Activated naive CD8-positive, alpha-beta T cell (primary cell): ENCODE results near the gene TYW1B.
"Not testable (repeated sequence)": the region's sequence is repeated elsewhere in the genome, so short reads cannot be mapped to it uniquely, and the experiment has no call there.

Experiments
- H3K27ac Mint-ChIP-seq: one replicate; pipeline ENCODE4 v1.8.0; 2021; ENCODE audit warnings: mixed read lengths
- H3K27me3 Mint-ChIP-seq: one replicate; pipeline ENCODE4 v1.8.0; 2021; ENCODE audit warnings: mixed read lengths
- H3K36me3 Mint-ChIP-seq: one replicate; pipeline ENCODE4 v1.8.0; 2021; ENCODE audit warnings: mixed read lengths
- H3K4me1 Mint-ChIP-seq: one replicate; pipeline ENCODE4 v1.8.0; 2021; ENCODE audit warnings: low read depth, mixed read lengths
- H3K4me3 Mint-ChIP-seq: one replicate; pipeline ENCODE4 v1.8.0; 2021; ENCODE audit warnings: mild to moderate bottlenecking, mixed read lengths
- H3K9me3 Mint-ChIP-seq: one replicate; pipeline ENCODE4 v1.8.0; 2021; ENCODE audit warnings: low read depth, mixed read lengths

TYW1B gene

GRCh38 chr7:72827839-72828591 is at the start of gene TYW1B:
Gene TYW1B (minus strand): TSS chr7:72828200. CDS start chr7:72828075, 125 bp downstream.
- Mint-ChIP-seq H3K27ac (peak within 1 kb of the TSS; percentile 92), H3K4me1 (peaks cover 36% of the 10 kb centered on the region), H3K4me3 (peak within 1 kb of the TSS; percentile 100)
- H3K9me3 Mint-ChIP-seq, H3K36me3 Mint-ChIP-seq, H3K27me3 Mint-ChIP-seq: not testable (repeated sequence)

- not testable (repeated sequence) for H3K9me3 Mint-ChIP-seq, H3K36me3 Mint-ChIP-seq
Measured at GRCh38 chr7:72867591-72867990, 39.6 kb upstream of the TYW1B start.

GRCh38 chr7:72858846-72859400 is 30.9 kb upstream of the TYW1B start:
- not testable (repeated sequence) for H3K4me3 Mint-ChIP-seq, H3K27ac Mint-ChIP-seq, H3K36me3 Mint-ChIP-seq, H3K9me3 Mint-ChIP-seq, H3K27me3 Mint-ChIP-seq, H3K4me1 Mint-ChIP-seq

More at GRCh38 chr7:72867591-72867990, 39.6 kb upstream of the TYW1B start:
- H3K27me3 Mint-ChIP-seq, H3K4me3 Mint-ChIP-seq, H3K4me1 Mint-ChIP-seq, H3K27ac Mint-ChIP-seq: not testable (repeated sequence)

- not testable (repeated sequence) for H3K4me1 Mint-ChIP-seq, H3K27me3 Mint-ChIP-seq, H3K36me3 Mint-ChIP-seq, H3K4me3 Mint-ChIP-seq, H3K9me3 Mint-ChIP-seq, H3K27ac Mint-ChIP-seq
Measured at GRCh38 chr7:72857925-72858324, 29.9 kb upstream of the TYW1B start.

GRCh38 chr7:72855261-72855660 is 27.3 kb upstream of the TYW1B start:
- H3K36me3 Mint-ChIP-seq, H3K4me3 Mint-ChIP-seq, H3K27me3 Mint-ChIP-seq, H3K27ac Mint-ChIP-seq, H3K4me1 Mint-ChIP-seq, H3K9me3 Mint-ChIP-seq: not testable (repeated sequence)

- H3K4me1 Mint-ChIP-seq, H3K27ac Mint-ChIP-seq, H3K9me3 Mint-ChIP-seq, H3K27me3 Mint-ChIP-seq, H3K4me3 Mint-ChIP-seq, H3K36me3 Mint-ChIP-seq: not testable (repeated sequence)
Measured at GRCh38 chr7:72852937-72853336, 24.9 kb upstream of the TYW1B start.

GRCh38 chr7:72850746-72851145 is 22.7 kb upstream of the TYW1B start:
- not testable (repeated sequence) for H3K27ac Mint-ChIP-seq, H3K36me3 Mint-ChIP-seq, H3K27me3 Mint-ChIP-seq, H3K4me3 Mint-ChIP-seq, H3K9me3 Mint-ChIP-seq, H3K4me1 Mint-ChIP-seq

- Mint-ChIP-seq H3K9me3 (peaks cover 11% of the 10 kb centered on the region), H3K36me3 (peaks cover 13% of the 10 kb centered on the region)
- H3K4me3 Mint-ChIP-seq, H3K27ac Mint-ChIP-seq, H3K27me3 Mint-ChIP-seq, H3K4me1 Mint-ChIP-seq: not testable (repeated sequence)
Measured at GRCh38 chr7:72844146-72844545, 16.1 kb upstream of the TYW1B start.

- H3K4me1 Mint-ChIP-seq: not testable (repeated sequence)
Measured at GRCh38 chr7:72843166-72843565, 15.2 kb upstream of the TYW1B start.

GRCh38 chr7:72840966-72841511 is 13.0 kb upstream of the TYW1B start:
- not testable (repeated sequence) for H3K4me1 Mint-ChIP-seq, H3K4me3 Mint-ChIP-seq, H3K27ac Mint-ChIP-seq, H3K27me3 Mint-ChIP-seq
- peaks cover 15% of the 10 kb centered on the region for H3K36me3 Mint-ChIP-seq
- peaks cover 11% of the 10 kb centered on the region for H3K9me3 Mint-ChIP-seq

More at GRCh38 chr7:72843166-72843565, 15.2 kb upstream of the TYW1B start:
- Mint-ChIP-seq H3K36me3 (peaks cover 13% of the 10 kb centered on the region), H3K9me3 (peaks cover 11% of the 10 kb centered on the region)
- H3K27me3 Mint-ChIP-seq, H3K4me3 Mint-ChIP-seq, H3K27ac Mint-ChIP-seq: not testable (repeated sequence)

GRCh38 chr7:72838315-72838714 is 10.3 kb upstream of the TYW1B start:
- H3K4me3 Mint-ChIP-seq, H3K4me1 Mint-ChIP-seq, H3K27me3 Mint-ChIP-seq, H3K27ac Mint-ChIP-seq: not testable (repeated sequence)
- Mint-ChIP-seq H3K36me3 (peaks cover 15% of the 10 kb centered on the region), H3K9me3 (peaks cover 11% of the 10 kb centered on the region)

GRCh38 chr7:72837291-72837690 is 9.3 kb upstream of the TYW1B start:
- peaks cover 19% of the 10 kb centered on the region for H3K36me3 Mint-ChIP-seq
- H3K4me1 Mint-ChIP-seq: peaks cover 16% of the 10 kb centered on the region
- H3K27me3 Mint-ChIP-seq, H3K27ac Mint-ChIP-seq, H3K4me3 Mint-ChIP-seq: not testable (repeated sequence)
- H3K9me3 Mint-ChIP-seq: peaks cover 11% of the 10 kb centered on the region

GRCh38 chr7:72830567-72830966 is 2.6 kb upstream of the TYW1B start:
- H3K4me1 Mint-ChIP-seq: peaks cover 36% of the 10 kb centered on the region
- H3K4me3 Mint-ChIP-seq: peak overlapping the region; percentile 100
- H3K9me3 Mint-ChIP-seq, H3K27me3 Mint-ChIP-seq, H3K36me3 Mint-ChIP-seq: not testable (repeated sequence)
- peak overlapping the region; percentile 99 for H3K27ac Mint-ChIP-seq

GRCh38 chr7:72829687-72830354 is 1.8 kb upstream of the TYW1B start:
- H3K27me3 Mint-ChIP-seq, H3K36me3 Mint-ChIP-seq, H3K9me3 Mint-ChIP-seq: not testable (repeated sequence)
- H3K4me1 Mint-ChIP-seq: peaks cover 38% of the 10 kb centered on the region
- H3K27ac Mint-ChIP-seq: peak overlapping the region; percentile 99
- peak overlapping the region; percentile 100 for H3K4me3 Mint-ChIP-seq

GRCh38 chr7:72829291-72829686 is 1.3 kb upstream of the TYW1B start:
- not testable (repeated sequence) for H3K9me3 Mint-ChIP-seq, H3K36me3 Mint-ChIP-seq, H3K27me3 Mint-ChIP-seq
- H3K27ac Mint-ChIP-seq: peak overlapping the region; percentile 99
- peaks cover 38% of the 10 kb centered on the region for H3K4me1 Mint-ChIP-seq
- H3K4me3 Mint-ChIP-seq: peak overlapping the region; percentile 100
